GM12865 (cell line): ENCODE measurements around the gene AIG1.
"Not testable (repeated sequence)": the region's sequence is repeated elsewhere in the genome, so short reads cannot be mapped to it uniquely, and the experiment has no call there.

Source experiments
- DNase-seq: peaks from one replicate; pipeline ENCODE4 v3.0.0; 2010; ENCODE audit warnings: low read depth
- H3K4me3 ChIP-seq: 2 replicates; pipeline ENCODE4 v1.5.1; 2011; ENCODE audit warnings: mild to moderate bottlenecking, low read depth, low read length, control low read depth
- CTCF ChIP-seq: IDR thresholded peaks from 2 replicates; pipeline ENCODE4 v1.5.1; 2011; ENCODE audit warnings: low read length, control low read depth, low read depth, inconsistent platforms; ENCODE audit not compliant: insufficient read depth; ENCODE audit errors: missing control alignments

The AIG1 gene

DNA sequence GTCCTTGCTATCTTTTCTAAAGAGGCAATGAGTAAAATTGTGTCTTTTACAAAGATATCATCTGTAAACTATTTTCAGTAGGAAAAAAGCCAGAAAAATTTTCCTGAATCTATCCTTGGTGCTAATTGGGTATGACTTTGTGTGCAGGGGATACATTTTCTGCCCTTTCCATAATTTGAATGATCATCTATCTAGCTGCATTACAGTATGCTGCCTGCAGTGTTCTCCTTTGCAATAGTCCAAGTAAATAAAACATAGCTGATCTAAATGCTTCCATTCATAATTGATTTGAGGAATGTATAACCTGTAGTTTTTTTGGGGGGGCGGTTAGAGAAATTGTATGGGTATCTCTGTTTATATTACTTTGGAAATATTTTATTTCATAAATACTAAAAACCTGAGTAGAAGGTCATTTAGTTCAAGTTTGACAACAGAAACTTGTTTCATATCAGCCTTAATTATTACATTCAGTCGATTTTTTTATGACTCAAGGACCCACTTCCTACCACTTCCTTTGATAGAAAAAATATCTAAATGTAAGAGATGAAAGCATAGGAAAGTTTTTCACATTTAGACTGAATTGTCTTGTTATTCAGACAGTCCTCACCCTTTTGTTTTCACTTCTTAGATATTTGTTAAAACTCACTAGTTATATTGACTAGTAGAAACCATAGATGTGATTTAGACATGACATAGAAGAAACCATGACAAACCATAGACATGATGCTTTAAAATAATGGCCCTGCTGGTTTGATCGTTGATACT lies 75.3 kb downstream of the AIG1 start:
- no peak overlapping the region for H3K4me3 ChIP-seq
- no peak for DNase-seq
- no peak for TF ChIP-seq CTCF

DNA sequence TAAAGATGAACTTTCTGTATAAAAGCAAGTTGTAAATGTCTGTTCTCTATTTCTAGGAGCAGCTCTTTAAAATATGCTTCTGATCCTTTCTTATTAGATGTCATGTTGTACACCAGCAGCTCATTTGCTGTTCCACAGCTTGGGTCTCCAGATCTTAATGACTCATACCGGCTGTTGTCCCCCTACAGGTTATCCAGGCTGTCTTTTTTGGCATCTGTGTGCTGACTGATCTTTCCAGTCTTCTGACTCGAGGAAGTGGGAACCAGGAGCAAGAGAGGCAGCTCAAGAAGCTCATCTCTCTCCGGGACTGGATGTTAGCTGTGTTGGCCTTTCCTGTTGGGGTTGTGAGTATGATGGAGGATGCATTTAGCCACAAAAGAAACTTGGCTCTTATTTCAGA lies 76.0 kb downstream of the AIG1 start:
- no peak for TF ChIP-seq CTCF
- no peak for DNase-seq
- no peak overlapping the region for H3K4me3 ChIP-seq

DNA sequence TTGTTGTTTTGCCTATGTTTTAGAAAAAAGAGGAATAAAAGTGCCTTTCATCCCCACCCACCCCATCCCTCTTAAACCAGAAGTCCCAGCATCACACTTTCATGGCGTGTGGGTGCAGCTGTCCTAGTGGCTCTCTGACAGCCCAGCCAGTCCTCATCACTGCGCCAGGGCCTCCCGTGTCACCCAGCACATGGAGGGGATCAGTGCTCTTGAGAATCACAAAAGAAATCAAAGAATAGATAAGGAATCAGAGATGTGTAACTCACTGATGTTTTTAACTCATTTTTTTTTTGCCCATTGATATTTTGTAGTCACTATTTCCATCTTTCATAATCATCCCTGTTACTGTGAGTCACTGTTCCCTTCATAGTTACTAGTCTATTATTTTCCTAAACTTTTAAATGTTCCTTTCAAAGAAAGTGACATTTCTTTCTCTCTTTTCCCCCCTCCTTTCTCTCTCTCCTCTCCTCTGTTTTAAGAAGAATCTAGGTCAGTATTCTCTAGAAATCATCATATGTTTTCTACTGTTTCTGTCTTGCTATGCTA lies 78.6 kb downstream of the AIG1 start:
- H3K4me3 ChIP-seq, result no peak overlapping the region
- no peak for DNase-seq
- no peak for TF ChIP-seq CTCF

DNA sequence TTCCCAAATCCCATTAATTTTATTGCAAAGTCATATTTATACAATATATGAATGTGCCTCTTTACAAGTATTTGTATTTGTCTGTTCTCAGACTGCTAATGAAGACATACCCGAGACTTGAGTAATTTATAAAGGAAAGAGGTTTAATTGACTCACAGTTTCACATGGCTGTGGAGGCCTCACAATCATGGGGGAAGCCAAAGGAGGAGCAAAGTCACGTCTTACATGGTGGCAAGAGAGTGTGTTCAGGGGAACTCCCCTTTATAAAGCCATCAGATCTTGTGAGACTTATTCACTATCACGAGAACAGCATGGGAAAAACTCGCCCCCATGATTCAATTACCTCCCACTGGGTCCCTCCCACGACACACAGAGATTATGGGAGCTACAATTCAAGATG lies 79.2 kb downstream of the AIG1 start:
- DNase-seq, H3K4me3 ChIP-seq: not testable (repeated sequence)

- H3K4me3 ChIP-seq, result no peak overlapping the region
- no peak for TF ChIP-seq CTCF
- no peak for DNase-seq
Observed at GRCh38 chr6:143140767-143141166, 80.1 kb downstream of the AIG1 start.

- DNase-seq, result no peak
- TF ChIP-seq CTCF, result no peak
- H3K4me3 ChIP-seq, result no peak overlapping the region
Observed at GRCh38 chr6:143141442-143141841, 80.8 kb downstream of the AIG1 start.

GRCh38 chr6:143146186-143146851 lies 85.6 kb downstream of the AIG1 start:
- no peak for DNase-seq
- no peak for TF ChIP-seq CTCF

More at GRCh38 chr6:143146186-143146851, 85.6 kb downstream of the AIG1 start:
- no peak overlapping the region for H3K4me3 ChIP-seq
